Endothelial cell of umbilical vein (primary cell): ENCODE measurements around the gene ACAA2. TPM values are rescaled to one million over a fixed set of nuclear protein-coding genes. Genes with fewer than 3 reads are reported as not detected.

Source experiments
- BruUV-seq: library from RNA; stranded (reverse); fragments of 400-500 nt; replicated peaks from 2 replicates; lab custom pipeline; 2021; lab: Mats Ljungman, UMichigan
- CTCF ChIA-PET: fragments of 300-600, 350-600 bp; sonication (Branson Sonifier 250); formaldehyde crosslinking; loops from one replicate; lab custom pipeline; 2021; ENCODE audit warnings: antibody characterized with exemption, inconsistent platforms; lab: Charles Lee
- POLR2A ChIA-PET: fragments of 300-600, 350-600 bp; sonication (Branson Sonifier 250); formaldehyde crosslinking; loops from one replicate; lab custom pipeline; 2021; ENCODE audit warnings: antibody characterized with exemption, inconsistent platforms; lab: Charles Lee
- DNase-seq: peaks from one replicate; pipeline ENCODE4 v3.0.0-alpha.2; 2011; ENCODE audit warnings: low read depth, low spot score
- FAIRE-seq: peaks from 2 replicates; lab custom pipeline; 2011; peaks lifted over from hg19 to GRCh38; lab: Jason Lieb, UNC
- H2AFZ ChIP-seq: 2 replicates; pipeline ENCODE4 v1.6.0; 2012; ENCODE audit warnings: low read depth, low read length, control low read depth, inconsistent platforms
- H3K27ac ChIP-seq: 2 replicates; pipeline ENCODE4 v1.5.1; 2011; ENCODE audit warnings: low read depth, mild to moderate bottlenecking, control low read depth, low read length, moderate library complexity; ENCODE audit not compliant: insufficient read depth
- H3K27me3 ChIP-seq, 2 experiments: 2 replicates each; pipeline versions ENCODE4 v1.6.0 to v1.6.1; 2011; ENCODE audit warnings: low read length in 2 of 2, mixed read lengths in 1 of 2; ENCODE audit not compliant: control insufficient read depth in 2 of 2, insufficient read depth in 2 of 2
- H3K36me3 ChIP-seq, 2 experiments: 2 replicates in 1 of 2; 3 replicates in 1 of 2; pipeline ENCODE4 v1.5.1; 2011; ENCODE audit warnings: low read length in 2 of 2, mild to moderate bottlenecking in 1 of 2, moderate library complexity in 1 of 2; ENCODE audit not compliant: control insufficient read depth in 2 of 2, insufficient read depth in 2 of 2; ENCODE audit errors: extremely low read depth in 1 of 2
- H3K4me1 ChIP-seq: 3 replicates; pipeline ENCODE4 v1.5.1; 2011; ENCODE audit warnings: mild to moderate bottlenecking, low read length; ENCODE audit not compliant: control insufficient read depth, insufficient read depth; ENCODE audit errors: extremely low read depth
- H3K4me2 ChIP-seq: 2 replicates; pipeline ENCODE4 v1.6.1; 2011; ENCODE audit warnings: low read length, control low read depth, mixed read lengths; ENCODE audit not compliant: insufficient read depth
- H3K4me3 ChIP-seq, 3 experiments: fragments of 200-600 bp in 1 of 3; sonication (generic), shearing (Covaris generic) in 1 of 3; replicated peaks in 1 of 3; 2 replicates each; pipeline ENCODE4 v1.5.1; 2011 to 2016; ENCODE audit warnings: control low read depth in 3 of 3, low read length in 3 of 3, mild to moderate bottlenecking in 2 of 3, inconsistent platforms in 1 of 3, low read depth in 1 of 3, moderate library complexity in 1 of 3; ENCODE audit not compliant: insufficient read depth in 1 of 3
- H3K79me2 ChIP-seq: 2 replicates; pipeline ENCODE4 v1.6.0; 2012; ENCODE audit warnings: low read length, inconsistent platforms; ENCODE audit not compliant: control insufficient read depth, insufficient read depth
- H3K9ac ChIP-seq: replicated peaks from 2 replicates; pipeline ENCODE3; 2011; ENCODE audit warnings: low read length, control low read depth; ENCODE audit not compliant: insufficient read depth; ENCODE audit errors: extremely low read depth
- H3K9me1 ChIP-seq: replicated peaks from 3 replicates; pipeline ENCODE4 v1.6.0; 2011; ENCODE audit warnings: mild to moderate bottlenecking, low read length; ENCODE audit not compliant: control insufficient read depth, insufficient read depth; ENCODE audit errors: extremely low read depth
- H3K9me3 ChIP-seq: replicated peaks from 2 replicates; pipeline ENCODE4 v1.5.1; 2012; ENCODE audit warnings: low read length, inconsistent platforms; ENCODE audit not compliant: control insufficient read depth, insufficient read depth
- H4K20me1 ChIP-seq: replicated peaks from 2 replicates; pipeline ENCODE3; 2011; ENCODE audit warnings: mild to moderate bottlenecking, low read length; ENCODE audit not compliant: control insufficient read depth, insufficient read depth; ENCODE audit errors: extremely low read depth
- CTCF ChIP-seq, 2 donors: IDR thresholded peaks; 1 replicate in 1 of 2; 2 replicates in 1 of 2; pipeline ENCODE4 v1.5.1; 2011; ENCODE audit warnings: low read length in 2 of 2, mild to moderate bottlenecking in 2 of 2, moderate library complexity in 2 of 2, control low read depth in 1 of 2, inconsistent platforms in 1 of 2, low read depth in 1 of 2; ENCODE audit not compliant: insufficient read depth in 1 of 2; ENCODE audit errors: extremely low read depth in 1 of 2
- EZH2 ChIP-seq: IDR thresholded peaks from 2 replicates; pipeline ENCODE4 v1.6.1; 2012; ENCODE audit warnings: borderline replicate concordance, low read depth, mild to moderate bottlenecking, moderate library complexity, low read length, inconsistent platforms; ENCODE audit not compliant: severe bottlenecking
- FOS ChIP-seq: IDR thresholded peaks from 2 replicates; pipeline ENCODE4 v1.6.1; 2011; ENCODE audit warnings: mild to moderate bottlenecking, low read length, moderate library complexity, borderline replicate concordance; ENCODE audit not compliant: insufficient read depth
- GATA2 ChIP-seq: IDR thresholded peaks from 2 replicates; pipeline ENCODE4 v1.7.0; 2011; ENCODE audit warnings: low read depth, mild to moderate bottlenecking, moderate library complexity, mixed read lengths, low read length; ENCODE audit not compliant: insufficient read length, insufficient read depth
- JUN ChIP-seq: IDR thresholded peaks from 2 replicates; pipeline ENCODE4 v1.6.1; 2011; ENCODE audit warnings: borderline replicate concordance, low read depth; ENCODE audit not compliant: insufficient read length, insufficient read depth
- MYC ChIP-seq: IDR thresholded peaks from one replicate; pipeline ENCODE4 v1.6.1; 2011; ENCODE audit warnings: mild to moderate bottlenecking, low read depth, low read length
- POLR2A ChIP-seq: IDR thresholded peaks from 2 replicates; pipeline ENCODE4 v1.6.1; 2012; ENCODE audit warnings: low read depth, mild to moderate bottlenecking, control low read depth, low read length
- POLR2AphosphoS5 ChIP-seq: IDR thresholded peaks from 2 replicates; pipeline ENCODE4 v1.6.1; 2012; ENCODE audit warnings: low read depth, mild to moderate bottlenecking, control low read depth, low read length, moderate library complexity; ENCODE audit not compliant: insufficient read depth
- dilution Hi-C: fragments of 300-500 bp; cut with MboI; formaldehyde crosslinking; loops from one replicate; pipeline ENCODE4 v1.15.0; 2019; ENCODE audit warnings: low sequenced_read_pairs; ENCODE audit not compliant: extremely low pct_ligation_motif_present
- intact Hi-C: fragments of 100-400 bp; cut with micrococcal nuclease; formaldehyde crosslinking; loops from one replicate; pipeline ENCODE4 v1.10.0; 2022
- polyA plus RNA-seq, 4 experiments: library from polyadenylated mRNA; depleted of rRNA in 3 of 4; stranded (reverse) in 3 of 4; unstranded in 1 of 4; fragments of >200 nt; gene quantifications; 2 replicates each; pipeline versions ENCODE4 v1.2.1 to v1.2.3, GENCODE V29; 2011 to 2012; ENCODE audit warnings: missing spikeins in 1 of 4
- total RNA-seq: library from RNA; stranded (reverse); gene quantifications from 2 replicates; pipeline ENCODE4 v1.2.3, GENCODE V29; 2021
- TF ChIP-seq, protein P1 (sequence below): IDR thresholded peaks from 2 replicates; pipeline ENCODE4 v1.6.1; 2011; ENCODE audit not compliant: insufficient read depth, insufficient read length

ACAA2 gene
- total and polyA plus RNA-seq, 2 donors (not counting 3 experiments of a cell fraction or from before 2014, with no cell fraction given): 18.6 to 44.9 TPM

GRCh38 chr18:49817947-49818346 is 4.6 kb upstream of the ACAA2 start:
- Histone ChIP-seq H3K4me2 (no peak overlapping the region), H3K4me3 (no peak overlapping the region), H3K79me2 (no peaks in the 10 kb centered on the region), H3K4me1 (peaks cover 3% of the 10 kb centered on the region), H3K27me3 (no peaks in the 10 kb centered on the region), H4K20me1 (no peaks in the 10 kb centered on the region), H2AFZ (no peak overlapping the region), H3K9ac (no peak overlapping the region), H3K36me3 (no peaks in the 10 kb centered on the region), H3K27ac (no peak overlapping the region), H3K9me1 (no peaks in the 10 kb centered on the region), H3K9me3 (no peaks in the 10 kb centered on the region)
- DNase-seq: no peak
- no TSS peak for BruUV-seq
- TF ChIP-seq POLR2A (no peak), MYC (no peak), EZH2 (no peak), JUN (no peak), CTCF (IDR thresholded peaks at IDR 0.05; ENCODE audit: extremely low read depth in 1 of 2, insufficient read depth in 1 of 2, low read depth in 1 of 2, low read length in 2 of 2) (no peak), FOS (no peak), GATA2 (no peak), POLR2AphosphoS5 (no peak)
- TF ChIP-seq, protein P1, sequence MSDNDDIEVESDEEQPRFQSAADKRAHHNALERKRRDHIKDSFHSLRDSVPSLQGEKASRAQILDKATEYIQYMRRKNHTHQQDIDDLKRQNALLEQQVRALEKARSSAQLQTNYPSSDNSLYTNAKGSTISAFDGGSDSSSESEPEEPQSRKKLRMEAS: no peak
- ChIA-PET CTCF (no interaction called here), POLR2A (no interaction called here)
- FAIRE-seq: no peak
- dilution Hi-C loops: no loop called here
- intact Hi-C loops: no loop called here
